Body of pancreas (tissue), 4 donors: ENCODE results near the gene ZDHHC12. TPM values are rescaled to one million over a fixed set of nuclear protein-coding genes. Genes with fewer than 3 reads are reported as not detected.
A peak's percentile ranks its signal among the peaks of the same experiment; 100 is the strongest.
"Not testable (repeated sequence)": the region's sequence is repeated elsewhere in the genome, so short reads cannot be mapped to it uniquely, and the experiment has no call there.

Source experiments
- ATAC-seq: fragments of 150-250 bp; one replicate; pipeline ENCODE4 v1.9.1; 2016
- DNase-seq, 4 donors: peaks; one replicate each; pipeline ENCODE4 v3.0.0-alpha.2; 2019
- H3K27ac ChIP-seq, 4 donors: fragments of 200-600 bp; sonication (generic); 1 replicate in 3 of 4; 2 replicates in 1 of 4; pipeline versions ENCODE4 v1.5.1 to v1.6.1; 2016 to 2019; ENCODE audit warnings: mild to moderate bottlenecking in 1 of 4, mixed read lengths in 1 of 4, moderate library complexity in 1 of 4
- H3K27me3 ChIP-seq, 2 donors: fragments of 200-600 bp; sonication (generic); one replicate each; pipeline ENCODE4 v1.6.0; 2016; ENCODE audit warnings: mild to moderate bottlenecking in 1 of 2
- H3K36me3 ChIP-seq, 2 donors: fragments of 200-600 bp; sonication (generic); replicated peaks in 1 of 2; 2 replicates each; pipeline ENCODE4 v1.5.1; 2016; ENCODE audit warnings: low read depth in 2 of 2; ENCODE audit not compliant: insufficient read depth in 1 of 2
- H3K4me1 ChIP-seq: fragments of 200-600 bp; sonication (generic); one replicate; pipeline ENCODE4 v1.6.0; 2016
- H3K4me3 ChIP-seq, 2 donors: fragments of 200-600 bp; sonication (generic); 1 replicate in 1 of 2; 2 replicates in 1 of 2; pipeline ENCODE4 v1.5.1; 2016 to 2019
- H3K9me3 ChIP-seq, 3 donors: fragments of 200-600 bp; sonication (generic); 1 replicate in 2 of 3; 2 replicates in 1 of 3; pipeline ENCODE4 v1.5.1; 2016
- POLR2A ChIP-seq, 3 donors: fragments of 450-650 bp; IDR thresholded peaks; one replicate each; pipeline ENCODE4 v1.6.1; 2016; ENCODE audit warnings: antibody characterized with exemption in 3 of 3, mild to moderate bottlenecking in 2 of 3
- WGBS, 2 donors: methylation state at CpG; one replicate each; pipeline ENCODE4 v1.1.5; 2017; 5-methylcytosine and 5-hydroxymethylcytosine counted together
- intact Hi-C: fragments of 100-400 bp; cut with DNase I; formaldehyde crosslinking; loops from one replicate; pipeline ENCODE4 v1.15.1; 2023
- total RNA-seq, 2 donors: library from RNA; depleted of rRNA; stranded (reverse); fragments of >200 nt; gene quantifications; one replicate each; pipeline ENCODE4 v1.1.0, GENCODE V29; 2016
- TF ChIP-seq, protein P1 (sequence below), 7 experiments: fragments of 450-650 bp in 4 of 7; fragments of 200-600 bp in 3 of 7; sonication (generic) in 3 of 7; IDR thresholded peaks; one replicate each; pipeline ENCODE4 v1.5.1; 2016 to 2019; ENCODE audit warnings: antibody characterized with exemption in 7 of 7

Gene ZDHHC12
- total RNA-seq, 2 donors from 2014 or later: 21.1 to 64.9 TPM

DNA sequence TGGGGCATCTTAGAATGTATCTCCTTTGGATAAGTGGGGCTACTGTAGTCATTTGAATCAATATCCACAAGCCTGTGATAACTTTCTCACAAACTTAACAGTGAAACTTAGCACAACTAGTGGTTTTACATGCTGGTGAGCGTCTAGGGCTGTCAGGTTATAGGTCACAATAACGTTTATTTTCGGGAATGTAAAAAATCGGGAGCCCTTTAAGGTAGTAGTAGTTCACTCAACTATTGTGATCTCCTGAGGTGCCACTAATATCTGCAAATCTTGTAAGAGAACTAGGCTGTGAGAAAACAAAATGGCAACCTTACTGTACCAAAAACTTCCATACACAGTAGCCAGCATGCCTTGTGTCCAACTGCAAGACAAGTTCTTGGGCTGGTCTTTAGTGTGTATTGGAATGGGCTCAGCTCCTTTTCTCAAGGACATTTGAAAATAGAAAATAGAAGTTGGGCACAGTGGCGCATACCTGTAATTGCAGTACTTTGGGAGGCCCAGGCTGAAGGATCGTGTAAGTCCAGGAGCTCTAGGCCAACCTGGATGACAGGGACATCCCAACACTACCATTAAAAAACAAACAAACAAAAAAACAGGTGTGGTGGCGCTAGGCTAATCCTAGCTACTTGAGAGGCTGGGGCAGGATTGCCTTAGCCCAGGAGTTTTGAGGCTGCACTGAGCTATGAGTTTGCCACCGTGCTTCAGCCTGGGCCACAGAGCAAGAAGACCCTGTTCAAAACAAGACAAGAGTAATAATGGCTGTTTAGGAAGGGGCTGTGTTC, 26.8 kb downstream of the ZDHHC12 start:
- no peak for TF ChIP-seq POLR2A (IDR thresholded peaks at IDR 0.05)
- TF ChIP-seq, protein P1, sequence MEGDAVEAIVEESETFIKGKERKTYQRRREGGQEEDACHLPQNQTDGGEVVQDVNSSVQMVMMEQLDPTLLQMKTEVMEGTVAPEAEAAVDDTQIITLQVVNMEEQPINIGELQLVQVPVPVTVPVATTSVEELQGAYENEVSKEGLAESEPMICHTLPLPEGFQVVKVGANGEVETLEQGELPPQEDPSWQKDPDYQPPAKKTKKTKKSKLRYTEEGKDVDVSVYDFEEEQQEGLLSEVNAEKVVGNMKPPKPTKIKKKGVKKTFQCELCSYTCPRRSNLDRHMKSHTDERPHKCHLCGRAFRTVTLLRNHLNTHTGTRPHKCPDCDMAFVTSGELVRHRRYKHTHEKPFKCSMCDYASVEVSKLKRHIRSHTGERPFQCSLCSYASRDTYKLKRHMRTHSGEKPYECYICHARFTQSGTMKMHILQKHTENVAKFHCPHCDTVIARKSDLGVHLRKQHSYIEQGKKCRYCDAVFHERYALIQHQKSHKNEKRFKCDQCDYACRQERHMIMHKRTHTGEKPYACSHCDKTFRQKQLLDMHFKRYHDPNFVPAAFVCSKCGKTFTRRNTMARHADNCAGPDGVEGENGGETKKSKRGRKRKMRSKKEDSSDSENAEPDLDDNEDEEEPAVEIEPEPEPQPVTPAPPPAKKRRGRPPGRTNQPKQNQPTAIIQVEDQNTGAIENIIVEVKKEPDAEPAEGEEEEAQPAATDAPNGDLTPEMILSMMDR (IDR thresholded peaks at IDR 0.05): no peak
- intact Hi-C loops: no loop called here
- Histone ChIP-seq H3K27me3 (no peaks in the 10 kb centered on the region), H3K27ac (no peak overlapping the region), H3K4me3 (no peak overlapping the region), H3K36me3 (peaks cover 0 to 17% of the 10 kb centered on the region in 2 donors), H3K4me1 (peaks cover 9% of the 10 kb centered on the region), H3K9me3 (no peaks in the 10 kb centered on the region)
- DNase-seq (no peak), ATAC-seq (no peak)
- 75 to 83% methylated on average over 8 of the region's 8 CpGs for WGBS, 2 donors

DNA sequence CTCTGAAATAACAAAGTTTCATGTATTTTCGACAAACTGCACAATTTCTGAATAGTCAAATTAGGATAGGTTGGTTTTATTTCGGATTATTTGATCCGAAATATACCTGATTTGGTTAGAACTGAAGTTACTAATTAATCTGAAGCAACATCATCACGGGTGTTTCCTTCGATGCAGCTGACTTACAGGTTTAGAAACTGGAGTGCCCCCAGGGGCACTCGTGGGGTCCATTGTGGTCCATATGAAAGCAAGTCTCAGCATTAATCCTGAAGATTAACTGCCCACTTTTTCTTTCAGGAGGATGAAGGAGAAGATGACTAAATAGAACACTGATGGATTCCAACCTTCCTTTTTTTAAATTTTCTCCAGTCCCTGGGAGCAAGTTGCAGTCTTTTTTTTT, 29.6 kb downstream of the ZDHHC12 start:
- Histone ChIP-seq H3K36me3 (peaks cover 0 to 17% of the 10 kb centered on the region in 2 donors), H3K27me3 (no peaks in the 10 kb centered on the region), H3K27ac (no peak overlapping the region), H3K9me3 (no peaks in the 10 kb centered on the region), H3K4me3 (no peak overlapping the region), H3K4me1 (peaks cover 14% of the 10 kb centered on the region)
- WGBS, 2 donors: 69 to 81% methylated on average over 6 of the region's 6 CpGs
- intact Hi-C loops: no loop called here
- ATAC-seq (no peak), DNase-seq (no peak)
- TF ChIP-seq POLR2A (IDR thresholded peaks at IDR 0.05): no peak
- TF ChIP-seq, protein P1 (IDR thresholded peaks at IDR 0.05): no peak

DNA sequence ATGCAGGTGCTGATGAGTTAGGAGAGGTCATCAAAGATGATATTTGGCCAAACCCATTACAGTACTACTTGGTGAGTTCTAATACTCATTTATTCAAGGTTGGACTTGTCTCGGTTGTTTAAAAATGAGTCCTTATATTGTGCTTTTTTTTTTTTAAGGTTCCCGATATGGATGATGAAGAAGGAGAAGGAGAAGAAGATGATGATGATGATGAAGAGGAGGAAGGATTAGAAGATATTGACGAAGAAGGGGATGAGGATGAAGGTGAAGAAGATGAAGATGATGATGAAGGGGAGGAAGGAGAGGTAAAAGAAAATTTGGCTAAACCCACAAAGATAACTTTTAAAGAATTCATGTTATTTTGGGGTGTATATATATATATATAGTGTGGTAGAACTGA, 30.2 kb downstream of the ZDHHC12 start:
- Histone ChIP-seq H3K36me3 (peaks cover 0 to 17% of the 10 kb centered on the region in 2 donors), H3K4me1 (peaks cover 14% of the 10 kb centered on the region)
- H3K9me3 ChIP-seq, H3K27ac ChIP-seq, H3K27me3 ChIP-seq, H3K4me3 ChIP-seq, DNase-seq, ATAC-seq, intact Hi-C loops: not testable (repeated sequence)
- 77 to 82% methylated on average over 3 of the region's 3 CpGs for WGBS, 2 donors

DNA sequence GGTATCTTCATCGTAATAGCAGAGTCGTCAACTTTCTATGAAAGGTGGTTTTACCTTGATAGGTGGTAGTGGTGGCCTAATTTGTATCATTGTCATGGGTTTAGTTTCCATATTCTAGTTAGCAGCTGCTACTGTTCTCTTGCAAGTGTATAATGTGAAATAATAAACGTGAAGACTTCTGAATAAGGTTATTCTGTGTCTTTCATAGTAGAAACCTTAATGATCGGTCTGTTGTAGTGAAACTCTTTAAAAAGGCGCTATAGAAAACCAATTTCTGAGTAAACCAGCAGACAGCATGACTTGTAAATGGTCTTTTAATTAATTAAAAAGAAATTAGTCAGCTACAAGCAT, 33.3 kb downstream of the ZDHHC12 start:
- intact Hi-C loops: no loop called here
- Histone ChIP-seq H3K4me3 (peak overlapping the region; percentile 48 to 74), H3K36me3 (peaks cover 0 to 12% of the 10 kb centered on the region in 2 donors), H3K27ac (peak overlapping the region in 3 of 4 donors; percentile 49 to 96 (median 75)), H3K4me1 (peaks cover 25% of the 10 kb centered on the region), H3K9me3 (no peaks in the 10 kb centered on the region), H3K27me3 (no peaks in the 10 kb centered on the region)
- DNase-seq: no peak
- TF ChIP-seq, protein P1 (IDR thresholded peaks at IDR 0.05): no peak
- no peak for TF ChIP-seq POLR2A (IDR thresholded peaks at IDR 0.05)
- ATAC-seq: no peak
- 9 to 15% methylated on average over 5 of the region's 5 CpGs for WGBS, 2 donors

DNA sequence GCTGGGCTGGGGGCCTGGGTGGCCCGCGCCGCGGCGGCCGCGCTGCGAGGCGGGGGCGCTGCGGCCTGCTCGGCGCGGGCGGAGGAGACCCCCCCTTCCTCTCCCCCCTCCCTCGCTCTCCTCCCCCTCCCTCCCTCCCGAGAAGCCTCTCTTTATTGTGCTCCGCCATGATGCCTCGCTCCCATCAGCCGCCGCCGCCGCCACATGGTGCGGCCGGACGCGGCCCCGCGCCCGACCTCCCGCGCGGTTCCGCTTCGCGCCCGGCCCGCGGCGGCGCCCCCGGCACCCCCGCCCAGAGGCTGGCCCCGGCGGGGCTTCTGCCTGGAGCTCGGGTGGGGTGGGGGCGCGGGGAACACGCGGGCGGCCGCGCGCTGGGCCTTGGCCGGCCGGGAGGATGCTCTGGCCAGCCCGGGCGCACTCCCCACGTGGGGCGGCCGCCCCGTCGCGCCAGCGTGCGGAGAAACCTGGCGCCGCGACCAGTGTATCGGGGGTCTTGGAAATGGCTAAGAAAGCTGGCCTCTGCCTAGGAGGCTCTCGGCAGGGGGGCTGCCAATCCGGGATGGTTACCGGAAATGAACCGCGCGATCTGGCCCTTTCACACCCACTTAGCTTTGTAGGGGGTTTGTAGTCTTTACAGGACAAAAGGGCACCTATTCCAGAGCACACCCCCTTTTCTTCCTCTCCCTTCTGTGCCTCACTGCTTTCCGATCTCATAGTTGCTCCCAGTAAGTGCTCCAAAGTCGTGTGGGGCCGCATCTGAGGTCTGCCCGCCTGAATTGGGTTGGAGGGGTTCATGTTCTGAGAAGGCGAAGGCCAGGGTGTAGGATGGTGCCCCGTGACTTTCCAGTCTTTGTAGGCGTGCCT, 33.9 kb downstream of the ZDHHC12 start:
- Histone ChIP-seq H3K36me3 (peaks cover 0 to 12% of the 10 kb centered on the region in 2 donors), H3K4me1 (peaks cover 31% of the 10 kb centered on the region), H3K27ac (peak overlapping the region; percentile 49 to 96 (median 84)), H3K4me3 (peak overlapping the region; percentile 48 to 74), H3K27me3 (no peaks in the 10 kb centered on the region), H3K9me3 (no peaks in the 10 kb centered on the region)
- peak; percentile 42 to 57 (median 54) for DNase-seq
- 0% methylated on average over 5 to 64 of the region's 83 CpGs for WGBS, 2 donors
- peak in 1 of 3 donors; percentile 18 for TF ChIP-seq POLR2A (IDR thresholded peaks at IDR 0.05)
- TF ChIP-seq, protein P1 (IDR thresholded peaks at IDR 0.05): no peak
- intact Hi-C loops: no loop called here
- peak; percentile 6 for ATAC-seq
